K562 (cell line): ENCODE measurements around the gene LRRC25. TPM values are rescaled to one million over a fixed set of nuclear protein-coding genes. Genes with fewer than 3 reads are reported as not detected.

Experiments used
- ARHGAP35 ChIP-seq: fragments of 450-650 bp; IDR thresholded peaks from 2 replicates; pipeline ENCODE4 v1.6.1; 2018; ENCODE audit not compliant: partially characterized antibody
- FOXJ3 ChIP-seq: sonication (generic); formaldehyde crosslinking; IDR thresholded peaks from 2 replicates; pipeline ENCODE4 v1.4.0; 2020; ENCODE audit warnings: mild to moderate bottlenecking, missing genetic modification reagents
- FUS ChIP-seq: fragments of 200-400 bp; formaldehyde crosslinking; optimal IDR thresholded peaks from 2 replicates; pipeline ENCODE3; 2017; ENCODE audit warnings: low read depth, low read length
- KLF10 ChIP-seq: fragments of 250-450 bp; sonication (Bioruptor Pico); IDR thresholded peaks from 2 replicates; pipeline ENCODE4 v1.6.1; 2021; ENCODE audit warnings: matching md5 sums
- MAFF ChIP-seq: IDR thresholded peaks from 2 replicates; pipeline ENCODE4 v1.6.1; 2012; ENCODE audit warnings: low read length, improper control_type of control experiment
- MCM2 ChIP-seq: fragments of 450-650 bp; IDR thresholded peaks from 2 replicates; pipeline ENCODE4 v1.6.1; 2017; ENCODE audit warnings: low read depth, mild to moderate bottlenecking
- POU5F1 ChIP-seq: fragments of 150-350 bp; IDR thresholded peaks from 2 replicates; pipeline ENCODE4 v1.6.1; 2014; ENCODE audit warnings: borderline replicate concordance, low read length, low read depth, mild to moderate bottlenecking; ENCODE audit not compliant: partially characterized antibody
- RAD51 ChIP-seq: fragments of 450-650 bp; IDR thresholded peaks from 2 replicates; pipeline ENCODE4 v1.7.1; 2016; ENCODE audit warnings: low read depth, mild to moderate bottlenecking, borderline replicate concordance
- RB1 ChIP-seq: fragments of 450-650 bp; IDR thresholded peaks from 2 replicates; pipeline ENCODE4 v1.6.1; 2017; ENCODE audit warnings: low read depth, mild to moderate bottlenecking
- SUPT5H ChIP-seq: fragments of 450-650 bp; IDR thresholded peaks from 2 replicates; pipeline ENCODE4 v1.6.1; 2016
- WHSC1 ChIP-seq: IDR thresholded peaks from one replicate; pipeline ENCODE4 v1.6.1; 2012; ENCODE audit warnings: low read length, control low read depth, inconsistent platforms
- ZNF75A ChIP-seq: fragments of 450-650 bp; formaldehyde crosslinking; IDR thresholded peaks from 2 replicates; pipeline ENCODE4 v1.4.0; 2020; ENCODE audit warnings: mild to moderate bottlenecking
- polyA plus RNA-seq, 8 experiments: library from polyadenylated mRNA; depleted of rRNA in 4 of 8; stranded (reverse) in 5 of 8; unstranded in 3 of 8; fragments of >200 nt; fragmentation: Nextera tagmentation in 2 of 8; fragmentation: Illumina TruSeq in 1 of 8; extraction: Ambion mirVana in 2 of 8; extraction: Trizol in 1 of 8; gene quantifications; 2 replicates each; pipeline versions ENCODE4 v1.2.1 to v1.2.3, GENCODE V29; 2011 to 2014; ENCODE audit warnings: inconsistent platforms in 1 of 8, missing spikeins in 1 of 8
- total RNA-seq, 7 experiments: library from RNA; depleted of rRNA in 6 of 7; stranded (reverse); fragments of >200 nt in 6 of 7; fragmentation: Illumina TruSeq in 2 of 7; extraction: Trizol in 2 of 7; gene quantifications; 2 replicates each; pipeline versions ENCODE4 v1.2.1 to v1.2.3, GENCODE V29; 2011 to 2021; ENCODE audit warnings: low replicate concordance in 1 of 7
- TF ChIP-seq, protein P1 (sequence below): fragments of 450-650 bp; IDR thresholded peaks from 2 replicates; pipeline ENCODE4 v1.6.1; 2016; ENCODE audit warnings: low read depth
- TF ChIP-seq, protein P2 (sequence below): fragments of 250-450 bp; sonication (Bioruptor Pico); IDR thresholded peaks from 2 replicates; pipeline ENCODE4 v1.8.0; 2021; ENCODE audit warnings: borderline replicate concordance, mild to moderate bottlenecking, moderate library complexity; ENCODE audit not compliant: poor library complexity, severe bottlenecking
- TF ChIP-seq, protein P3 (sequence below): fragments of 450-650 bp; formaldehyde crosslinking; IDR thresholded peaks from 2 replicates; pipeline ENCODE4 v1.4.0; 2020; ENCODE audit warnings: mild to moderate bottlenecking, moderate library complexity
- TF ChIP-seq, protein P4 (sequence below): IDR thresholded peaks from 2 replicates; pipeline ENCODE4 v1.6.1; 2011; ENCODE audit warnings: borderline replicate concordance, low read depth, mild to moderate bottlenecking, moderate library complexity, low read length; ENCODE audit not compliant: insufficient read depth, poor library complexity, severe bottlenecking

The LRRC25 gene
- total and polyA plus RNA-seq, 9 of the 15 experiments (the other 6 are each of a cell fraction or from before 2014, with no cell fraction given), result 0.07 to 0.36 (median 0.10) TPM; not detected in 3

DNA sequence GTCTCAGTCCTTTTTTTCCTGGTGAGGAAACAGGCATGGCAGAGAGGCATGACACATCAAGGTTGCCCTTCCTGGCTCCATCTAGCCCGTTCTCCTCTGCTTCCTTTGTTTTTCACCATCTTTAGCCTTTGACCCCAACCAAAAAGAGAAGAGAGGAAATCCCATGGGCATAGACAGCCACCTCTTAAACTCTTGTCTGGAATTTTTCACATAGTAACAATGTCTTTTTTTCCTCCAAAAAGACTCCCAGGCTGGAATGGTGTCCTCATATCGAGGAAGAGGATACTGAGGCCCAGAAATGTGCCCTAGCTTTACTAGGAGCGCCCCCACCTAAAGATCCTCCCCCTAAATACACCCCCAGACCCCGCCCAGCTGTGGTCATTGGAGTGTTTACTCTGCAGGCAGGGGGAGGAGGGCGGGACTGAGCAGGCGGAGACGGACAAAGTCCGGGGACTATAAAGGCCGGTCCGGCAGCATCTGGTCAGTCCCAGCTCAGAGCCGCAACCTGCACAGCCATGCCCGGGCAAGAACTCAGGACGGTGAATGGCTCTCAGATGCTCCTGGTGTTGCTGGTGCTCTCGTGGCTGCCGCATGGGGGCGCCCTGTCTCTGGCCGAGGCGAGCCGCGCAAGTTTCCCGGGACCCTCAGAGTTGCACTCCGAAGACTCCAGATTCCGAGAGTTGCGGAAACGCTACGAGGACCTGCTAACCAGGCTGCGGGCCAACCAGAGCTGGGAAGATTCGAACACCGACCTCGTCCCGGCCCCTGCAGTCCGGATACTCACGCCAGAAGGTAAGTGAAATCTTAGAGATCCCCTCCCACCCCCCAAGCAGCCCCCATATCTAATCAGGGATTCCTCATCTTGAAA lies 11.5 kb downstream of the LRRC25 start, which contains the start of gene GDF15 (continued):
- TF ChIP-seq, protein P1, sequence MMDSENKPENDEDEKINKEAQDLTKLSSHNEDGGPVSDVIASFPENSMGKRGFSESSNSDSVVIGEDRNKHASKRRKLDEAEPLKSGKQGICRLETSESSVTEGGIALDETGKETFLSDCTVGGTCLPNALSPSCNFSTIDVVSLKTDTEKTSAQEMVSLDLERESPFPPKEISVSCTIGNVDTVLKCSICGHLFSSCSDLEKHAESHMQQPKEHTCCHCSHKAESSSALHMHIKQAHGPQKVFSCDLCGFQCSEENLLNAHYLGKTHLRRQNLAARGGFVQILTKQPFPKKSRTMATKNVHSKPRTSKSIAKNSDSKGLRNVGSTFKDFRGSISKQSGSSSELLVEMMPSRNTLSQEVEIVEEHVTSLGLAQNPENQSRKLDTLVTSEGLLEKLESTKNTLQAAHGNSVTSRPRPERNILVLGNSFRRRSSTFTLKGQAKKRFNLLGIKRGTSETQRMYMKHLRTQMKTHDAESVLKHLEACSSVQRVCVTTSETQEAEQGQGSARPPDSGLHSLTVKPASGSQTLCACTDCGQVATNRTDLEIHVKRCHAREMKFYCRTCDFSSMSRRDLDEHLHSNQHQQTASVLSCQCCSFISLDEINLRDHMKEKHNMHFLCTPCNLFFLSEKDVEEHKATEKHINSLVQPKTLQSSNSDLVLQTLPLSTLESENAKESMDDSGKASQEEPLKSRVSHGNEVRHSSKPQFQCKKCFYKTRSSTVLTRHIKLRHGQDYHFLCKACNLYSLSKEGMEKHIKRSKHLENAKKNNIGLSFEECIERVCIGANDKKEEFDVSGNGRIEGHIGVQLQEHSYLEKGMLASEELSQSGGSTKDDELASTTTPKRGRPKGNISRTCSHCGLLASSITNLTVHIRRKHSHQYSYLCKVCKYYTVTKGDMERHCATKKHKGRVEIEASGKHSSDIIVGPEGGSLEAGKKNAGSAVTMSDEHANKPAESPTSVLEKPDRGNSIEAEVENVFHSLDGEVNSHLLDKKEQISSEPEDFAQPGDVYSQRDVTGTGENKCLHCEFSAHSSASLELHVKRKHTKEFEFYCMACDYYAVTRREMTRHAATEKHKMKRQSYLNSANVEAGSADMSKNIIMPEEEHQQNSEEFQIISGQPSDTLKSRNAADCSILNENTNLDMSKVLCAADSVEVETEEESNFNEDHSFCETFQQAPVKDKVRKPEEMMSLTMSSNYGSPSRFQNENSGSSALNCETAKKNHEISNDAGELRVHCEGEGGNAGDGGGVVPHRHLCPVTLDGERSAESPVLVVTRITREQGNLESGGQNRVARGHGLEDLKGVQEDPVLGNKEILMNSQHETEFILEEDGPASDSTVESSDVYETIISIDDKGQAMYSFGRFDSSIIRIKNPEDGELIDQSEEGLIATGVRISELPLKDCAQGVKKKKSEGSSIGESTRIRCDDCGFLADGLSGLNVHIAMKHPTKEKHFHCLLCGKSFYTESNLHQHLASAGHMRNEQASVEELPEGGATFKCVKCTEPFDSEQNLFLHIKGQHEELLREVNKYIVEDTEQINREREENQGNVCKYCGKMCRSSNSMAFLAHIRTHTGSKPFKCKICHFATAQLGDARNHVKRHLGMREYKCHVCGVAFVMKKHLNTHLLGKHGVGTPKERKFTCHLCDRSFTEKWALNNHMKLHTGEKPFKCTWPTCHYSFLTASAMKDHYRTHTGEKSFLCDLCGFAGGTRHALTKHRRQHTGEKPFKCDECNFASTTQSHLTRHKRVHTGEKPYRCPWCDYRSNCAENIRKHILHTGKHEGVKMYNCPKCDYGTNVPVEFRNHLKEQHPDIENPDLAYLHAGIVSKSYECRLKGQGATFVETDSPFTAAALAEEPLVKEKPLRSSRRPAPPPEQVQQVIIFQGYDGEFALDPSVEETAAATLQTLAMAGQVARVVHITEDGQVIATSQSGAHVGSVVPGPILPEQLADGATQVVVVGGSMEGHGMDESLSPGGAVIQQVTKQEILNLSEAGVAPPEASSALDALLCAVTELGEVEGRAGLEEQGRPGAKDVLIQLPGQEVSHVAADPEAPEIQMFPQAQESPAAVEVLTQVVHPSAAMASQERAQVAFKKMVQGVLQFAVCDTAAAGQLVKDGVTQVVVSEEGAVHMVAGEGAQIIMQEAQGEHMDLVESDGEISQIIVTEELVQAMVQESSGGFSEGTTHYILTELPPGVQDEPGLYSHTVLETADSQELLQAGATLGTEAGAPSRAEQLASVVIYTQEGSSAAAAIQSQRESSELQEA, result no peak
- TF ChIP-seq FUS (no peak), POU5F1 (peak; percentile 47), RAD51 (no peak), ZNF75A (CRISPR knock-in tag) (no peak), KLF10 (CRISPR knock-in tag) (no peak), MAFF (no peak), MCM2 (no peak), WHSC1 (no peak), FOXJ3 (no peak), RB1 (peak; percentile 95), ARHGAP35 (no peak), SUPT5H (peak; percentile 98)
- TF ChIP-seq, protein P2, sequence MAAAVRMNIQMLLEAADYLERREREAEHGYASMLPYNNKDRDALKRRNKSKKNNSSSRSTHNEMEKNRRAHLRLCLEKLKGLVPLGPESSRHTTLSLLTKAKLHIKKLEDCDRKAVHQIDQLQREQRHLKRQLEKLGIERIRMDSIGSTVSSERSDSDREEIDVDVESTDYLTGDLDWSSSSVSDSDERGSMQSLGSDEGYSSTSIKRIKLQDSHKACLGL (CRISPR knock-in tag), result no peak
- TF ChIP-seq, protein P3, sequence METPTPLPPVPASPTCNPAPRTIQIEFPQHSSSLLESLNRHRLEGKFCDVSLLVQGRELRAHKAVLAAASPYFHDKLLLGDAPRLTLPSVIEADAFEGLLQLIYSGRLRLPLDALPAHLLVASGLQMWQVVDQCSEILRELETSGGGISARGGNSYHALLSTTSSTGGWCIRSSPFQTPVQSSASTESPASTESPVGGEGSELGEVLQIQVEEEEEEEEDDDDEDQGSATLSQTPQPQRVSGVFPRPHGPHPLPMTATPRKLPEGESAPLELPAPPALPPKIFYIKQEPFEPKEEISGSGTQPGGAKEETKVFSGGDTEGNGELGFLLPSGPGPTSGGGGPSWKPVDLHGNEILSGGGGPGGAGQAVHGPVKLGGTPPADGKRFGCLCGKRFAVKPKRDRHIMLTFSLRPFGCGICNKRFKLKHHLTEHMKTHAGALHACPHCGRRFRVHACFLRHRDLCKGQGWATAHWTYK (CRISPR knock-in tag), result peak; percentile 60; the same call in 1 of the 2 replicates
- TF ChIP-seq, protein P4, sequence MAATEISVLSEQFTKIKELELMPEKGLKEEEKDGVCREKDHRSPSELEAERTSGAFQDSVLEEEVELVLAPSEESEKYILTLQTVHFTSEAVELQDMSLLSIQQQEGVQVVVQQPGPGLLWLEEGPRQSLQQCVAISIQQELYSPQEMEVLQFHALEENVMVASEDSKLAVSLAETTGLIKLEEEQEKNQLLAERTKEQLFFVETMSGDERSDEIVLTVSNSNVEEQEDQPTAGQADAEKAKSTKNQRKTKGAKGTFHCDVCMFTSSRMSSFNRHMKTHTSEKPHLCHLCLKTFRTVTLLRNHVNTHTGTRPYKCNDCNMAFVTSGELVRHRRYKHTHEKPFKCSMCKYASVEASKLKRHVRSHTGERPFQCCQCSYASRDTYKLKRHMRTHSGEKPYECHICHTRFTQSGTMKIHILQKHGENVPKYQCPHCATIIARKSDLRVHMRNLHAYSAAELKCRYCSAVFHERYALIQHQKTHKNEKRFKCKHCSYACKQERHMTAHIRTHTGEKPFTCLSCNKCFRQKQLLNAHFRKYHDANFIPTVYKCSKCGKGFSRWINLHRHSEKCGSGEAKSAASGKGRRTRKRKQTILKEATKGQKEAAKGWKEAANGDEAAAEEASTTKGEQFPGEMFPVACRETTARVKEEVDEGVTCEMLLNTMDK, result peak; percentile 91
